Measurements from ENCODE around the gene NPRL2. TPM values are rescaled to one million over a fixed set of nuclear protein-coding genes. Genes with fewer than 3 reads are reported as not detected.
A peak's percentile ranks its signal among the peaks of the same experiment; 100 is the strongest.

Gene NPRL2
- total and polyA plus RNA-seq, 9 of the 15 experiments (the other 6 are each of a cell fraction or from before 2014, with no cell fraction given) = 17.4 to 40.4 (median 24.4) TPM

GRCh38 chr3:50364573-50365079, 14.1 kb upstream of the NPRL2 start (continued):
- TF ChIP-seq E2F6 (IDR thresholded peaks at IDR 0.05; ENCODE audit: borderline replicate concordance in 1 of 2, extremely low read depth in 1 of 2, insufficient read depth in 1 of 2, insufficient read length in 1 of 2, low read depth in 1 of 2, low read length in 1 of 2, poor library complexity in 1 of 2, severe bottlenecking in 1 of 2) (peak in 1 of 2 experiments; percentile 40), MYC (IDR thresholded peaks at IDR 0.05; ENCODE audit: low read depth, low read length) (no peak), MYC (CRISPR knock-in tag; IDR thresholded peaks at IDR 0.05; ENCODE audit: borderline replicate concordance, low read depth) (no peak), ZNF717 (CRISPR knock-in tag; IDR thresholded peaks at IDR 0.05) (no peak), ZBTB7A (IDR thresholded peaks at IDR 0.05; ENCODE audit: borderline replicate concordance, control insufficient read depth, low read depth, low read length) (0 out of 2 replicates have a peak, but pooled peaks have one; percentile 32), VEZF1 (CRISPR knock-in tag; IDR thresholded peaks at IDR 0.05) (peak; percentile 38; the same call in 1 of the 2 replicates), ARID4B (CRISPR knock-in tag; IDR thresholded peaks at IDR 0.05) (no peak)

Measured in K562 (cell line).